GM19238 (cell line): ENCODE data around the gene EPHA4.

Experiments used
- DNase-seq: peaks from one replicate; pipeline ENCODE4 v3.0.0; 2011; ENCODE audit warnings: low spot score; ENCODE audit not compliant: insufficient read length

The EPHA4 gene

DNA sequence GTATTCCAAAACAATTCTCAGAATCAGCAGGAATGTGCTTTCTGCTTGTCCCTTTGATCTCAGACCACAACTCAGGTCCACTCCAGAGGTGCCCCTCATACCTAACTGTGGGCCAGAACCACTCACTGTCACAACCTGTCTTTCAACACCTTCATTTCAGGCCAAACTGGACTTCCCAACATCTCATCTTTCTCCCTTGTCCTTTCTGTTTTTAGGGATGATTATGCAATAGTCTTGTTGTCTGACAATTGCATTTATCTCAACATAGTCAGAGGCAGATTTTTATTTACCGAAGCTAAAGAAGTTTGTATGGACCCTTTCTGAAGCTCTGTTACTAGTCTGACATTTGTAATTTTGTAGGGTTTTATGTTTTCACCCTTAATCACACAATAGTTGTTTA lies 95.9 kb downstream of the EPHA4 start:
- no peak for DNase-seq

DNA sequence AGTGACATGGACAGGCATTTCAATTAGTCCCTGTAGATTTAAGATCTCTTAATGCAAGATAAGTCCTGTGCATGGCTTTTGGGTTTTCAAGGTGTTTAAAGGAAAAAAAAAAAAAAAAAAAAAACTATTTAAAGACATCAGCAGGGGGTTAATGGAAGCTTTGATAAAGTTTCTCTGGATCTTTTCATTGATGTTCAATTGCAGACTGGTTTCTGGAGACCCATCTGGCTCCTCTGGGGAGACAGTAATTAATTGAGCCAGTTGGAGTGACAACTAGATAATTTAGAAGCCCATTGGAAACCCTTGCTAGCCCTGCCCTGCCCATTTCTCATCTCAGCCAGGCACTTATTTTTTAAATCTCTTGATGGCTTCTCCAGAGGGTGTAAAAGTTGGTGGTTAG lies 98.7 kb downstream of the EPHA4 start:
- no peak for DNase-seq

DNA sequence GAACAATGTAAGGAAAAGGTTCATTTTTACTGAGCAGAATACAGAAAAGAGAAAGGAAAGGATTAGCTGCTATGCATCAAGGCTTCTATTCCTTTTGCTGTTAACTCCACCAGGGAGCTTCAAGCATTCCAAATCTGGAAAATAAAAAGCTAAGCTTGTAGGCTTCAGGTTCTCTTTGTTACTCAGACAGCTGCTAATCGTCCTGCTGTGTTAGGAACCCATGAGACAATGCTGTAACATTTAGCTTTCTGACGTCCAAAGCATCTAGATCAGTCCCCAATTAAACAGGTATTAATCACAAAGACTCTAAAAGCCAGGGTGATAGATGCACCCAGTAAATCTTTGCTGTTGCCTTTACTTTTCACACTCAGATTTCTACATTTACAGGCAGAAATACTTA lies 103.8 kb downstream of the EPHA4 start:
- no peak for DNase-seq

DNA sequence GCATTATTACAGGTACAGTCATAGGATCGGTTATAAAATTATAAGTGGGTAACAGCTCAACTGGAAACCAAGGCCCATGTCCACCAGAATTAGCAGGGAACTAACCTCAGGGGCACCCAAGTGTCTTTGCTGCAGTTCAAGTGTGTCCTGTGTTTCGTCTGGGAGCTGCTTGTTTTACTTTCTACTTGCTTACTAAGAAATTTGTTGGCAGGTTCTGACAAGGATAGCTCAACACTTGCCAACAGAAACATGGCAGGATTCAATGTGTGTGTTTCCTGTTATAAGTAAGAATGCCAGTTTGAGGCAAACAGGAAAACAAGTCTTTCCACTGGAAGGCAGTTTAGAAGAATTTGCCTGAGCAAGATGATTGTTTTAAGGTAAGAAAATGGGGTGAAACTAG lies 104.5 kb downstream of the EPHA4 start:
- no peak for DNase-seq

DNA sequence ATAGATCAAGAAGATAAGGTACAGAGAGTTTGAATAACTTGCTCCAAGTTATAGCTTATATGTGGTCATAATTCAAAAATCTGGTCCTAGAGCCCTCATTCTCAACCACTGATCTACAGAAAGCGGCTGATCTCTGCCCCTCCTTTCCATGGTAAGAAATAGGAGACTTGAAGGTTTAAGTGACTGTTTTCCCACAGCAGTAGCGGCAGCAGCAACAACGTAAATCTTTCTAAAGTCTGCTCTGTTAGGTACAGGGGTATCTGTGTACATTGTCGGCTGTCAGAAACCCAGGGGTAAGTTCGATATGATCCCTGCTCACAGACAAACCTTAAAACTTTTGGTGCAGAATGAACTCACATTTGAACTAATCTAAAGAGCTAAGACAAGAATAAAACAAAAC lies 105.4 kb downstream of the EPHA4 start:
- DNase-seq = no peak

DNA sequence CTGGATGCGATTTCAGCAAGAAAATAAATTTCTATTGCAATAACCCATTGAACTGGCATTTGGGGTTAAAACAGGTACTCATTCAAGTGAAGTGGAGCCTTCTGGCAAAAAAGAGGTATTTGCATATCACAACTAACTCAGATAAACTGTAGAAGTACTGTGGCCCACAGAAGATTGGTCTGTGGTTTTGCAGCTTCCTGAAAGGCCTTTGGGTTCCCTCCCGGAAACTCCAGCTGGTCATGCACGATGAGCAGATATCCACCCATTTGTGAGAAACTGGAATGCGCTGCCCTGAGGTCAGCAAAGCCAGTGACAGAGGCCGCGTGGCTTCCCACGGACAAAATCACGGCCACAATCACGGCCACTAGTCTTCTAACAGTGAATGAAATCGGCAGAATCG lies 106.3 kb downstream of the EPHA4 start:
- DNase-seq = no peak

DNA sequence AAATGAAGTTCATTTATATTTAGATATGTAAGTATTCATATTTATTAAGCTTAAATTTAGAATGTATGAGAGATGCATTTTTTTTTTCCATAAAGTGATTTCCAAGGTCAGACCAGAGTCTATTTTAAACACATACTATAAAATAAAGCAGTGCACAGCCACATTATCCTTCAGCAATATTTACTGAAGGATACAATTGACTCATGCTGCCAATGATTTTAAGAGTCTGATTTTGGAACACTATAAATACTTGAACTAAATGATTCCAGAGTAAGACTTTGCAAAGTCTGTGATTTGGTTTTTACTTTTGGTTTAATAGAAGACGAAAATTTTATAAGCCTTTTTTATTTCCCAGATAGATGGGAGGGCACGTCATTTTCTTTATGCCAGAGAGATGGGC lies 107.1 kb downstream of the EPHA4 start:
- no peak for DNase-seq

DNA sequence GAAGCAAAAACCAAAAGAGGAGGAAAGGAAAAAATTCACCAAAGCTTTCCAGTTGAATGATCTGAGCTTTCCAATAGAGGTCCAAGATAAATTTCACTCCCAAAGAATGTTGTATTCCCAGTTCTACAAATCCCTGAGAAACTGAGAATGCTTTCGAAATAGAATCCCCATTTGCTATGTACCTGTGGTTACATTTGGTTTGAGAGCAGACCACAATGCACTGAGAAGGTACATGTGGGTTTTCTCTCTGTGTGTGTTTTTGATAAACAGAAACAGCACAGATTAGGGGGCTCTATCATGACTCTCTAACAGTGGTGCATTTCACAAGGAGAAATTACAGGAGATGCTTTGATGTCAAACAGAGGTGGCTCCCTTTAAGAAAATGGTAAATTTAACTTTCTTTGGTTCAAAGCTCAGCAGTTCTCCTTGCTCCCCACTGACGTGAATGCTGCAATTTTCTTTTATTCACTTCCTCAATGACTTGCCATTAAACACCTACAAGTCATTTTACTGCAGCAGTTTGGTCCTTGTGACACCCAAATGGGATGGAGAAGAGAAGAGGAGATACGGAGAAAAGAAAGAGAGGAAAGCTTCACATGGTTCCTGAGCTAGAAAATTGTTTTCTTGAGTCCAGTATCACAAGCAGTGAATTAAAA lies 108.7 kb downstream of the EPHA4 start:
- DNase-seq = no peak

DNA sequence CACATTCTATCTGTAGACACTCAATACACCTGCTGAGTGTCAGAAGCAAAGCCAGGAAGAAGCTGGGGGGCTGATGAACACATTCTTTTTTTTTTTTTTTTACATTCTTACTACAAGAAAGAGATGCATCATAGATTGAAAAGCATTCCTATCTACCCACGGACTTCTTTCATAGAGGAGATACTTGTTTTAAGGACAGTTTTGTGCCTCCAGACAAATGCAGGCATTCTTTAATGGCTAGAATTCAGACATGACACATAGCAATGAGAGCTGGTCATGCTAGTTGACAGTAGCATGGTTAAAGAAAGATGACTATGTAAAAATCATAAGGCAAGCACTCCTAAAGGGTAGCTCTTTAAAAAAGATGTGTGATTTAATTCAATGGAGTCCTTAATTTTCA lies 110.2 kb downstream of the EPHA4 start:
- DNase-seq = no peak

DNA sequence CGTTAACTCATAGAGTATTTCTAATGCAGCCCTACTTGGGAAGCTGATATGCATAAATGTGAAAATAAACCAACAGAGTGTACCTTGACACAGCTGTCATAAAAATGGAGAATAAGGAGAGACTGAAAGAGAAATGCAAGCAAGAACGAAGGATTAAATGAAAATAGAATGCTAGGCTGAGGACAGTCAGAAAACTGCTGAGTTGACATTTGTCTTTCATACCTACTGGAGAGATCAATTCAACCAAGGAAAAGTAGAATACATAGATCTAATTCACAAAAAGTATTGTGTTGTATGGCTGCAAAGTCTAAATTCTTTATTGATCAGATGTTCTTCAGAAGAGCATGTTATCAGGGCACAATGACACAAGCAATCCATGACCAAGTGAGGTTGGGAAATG lies 112.0 kb downstream of the EPHA4 start:
- DNase-seq = no peak

DNA sequence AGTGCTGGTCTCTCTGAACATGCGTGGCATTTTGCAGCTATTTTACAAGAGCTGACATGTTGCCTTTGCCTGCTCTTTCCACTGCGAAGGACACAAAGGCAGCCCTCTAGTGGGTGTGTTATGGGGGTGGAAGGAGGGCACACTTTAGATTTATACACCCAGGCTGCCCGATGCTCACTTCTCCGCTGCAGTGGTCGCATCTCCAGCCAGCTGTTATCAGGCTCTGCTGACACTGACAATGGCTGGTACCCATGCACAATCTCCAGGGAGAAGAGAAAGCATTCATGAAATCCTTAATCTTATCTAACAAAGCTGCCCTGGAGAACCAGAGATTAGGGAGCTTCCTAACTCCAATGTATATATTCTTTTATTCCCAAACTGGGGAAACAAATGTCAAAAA lies 113.5 kb downstream of the EPHA4 start:
- DNase-seq = no peak

DNA sequence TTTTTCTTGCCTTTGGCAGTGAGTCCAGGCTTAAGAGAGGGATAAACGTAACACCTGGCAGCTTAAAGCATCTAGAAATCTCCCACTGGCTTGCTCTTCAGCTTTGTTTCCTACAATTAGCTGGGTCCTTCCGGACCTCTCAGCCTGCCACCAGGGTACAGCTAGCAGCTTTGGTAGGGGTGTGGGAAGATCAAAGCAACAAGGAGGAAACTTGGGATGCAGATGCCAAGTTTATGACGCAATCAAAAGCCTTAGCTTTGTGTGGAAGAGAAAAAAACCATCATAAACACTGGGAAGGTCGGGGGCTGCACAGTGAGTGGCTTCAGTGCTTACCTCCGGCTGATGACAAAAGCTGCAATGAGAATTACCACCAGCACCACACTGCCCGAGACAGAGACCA lies 116.9 kb downstream of the EPHA4 start:
- DNase-seq = no peak

DNA sequence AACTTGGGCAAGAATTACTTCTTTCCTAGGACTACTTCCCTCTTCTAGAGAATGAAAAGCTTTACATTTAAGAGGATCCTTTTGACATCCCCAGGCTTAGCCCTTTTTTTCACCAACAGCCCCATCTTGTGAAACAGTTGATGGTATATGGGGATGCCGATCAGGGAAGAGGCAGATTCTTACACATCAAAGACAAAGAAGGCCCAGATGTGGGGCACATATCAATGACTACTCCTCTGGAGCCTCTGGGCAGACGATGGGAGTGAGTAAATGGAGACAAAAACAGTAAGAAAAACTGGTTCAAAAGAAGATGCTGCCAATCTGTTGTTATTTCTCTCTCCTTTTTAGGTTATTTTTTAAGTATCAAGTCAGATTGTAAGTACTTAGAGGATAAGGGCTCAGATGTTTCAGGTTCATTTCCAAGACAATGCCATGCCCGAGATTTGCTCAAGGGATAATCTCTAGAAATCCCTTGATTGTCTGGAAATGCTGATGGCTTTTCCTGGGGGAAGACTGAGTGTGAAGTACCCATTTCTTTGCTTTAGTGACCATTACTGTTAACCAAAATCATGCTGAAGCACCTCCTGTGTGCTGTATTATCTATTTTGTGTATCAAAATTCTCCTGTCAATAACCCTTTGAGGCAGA lies 117.5 kb downstream of the EPHA4 start:
- no peak for DNase-seq

DNA sequence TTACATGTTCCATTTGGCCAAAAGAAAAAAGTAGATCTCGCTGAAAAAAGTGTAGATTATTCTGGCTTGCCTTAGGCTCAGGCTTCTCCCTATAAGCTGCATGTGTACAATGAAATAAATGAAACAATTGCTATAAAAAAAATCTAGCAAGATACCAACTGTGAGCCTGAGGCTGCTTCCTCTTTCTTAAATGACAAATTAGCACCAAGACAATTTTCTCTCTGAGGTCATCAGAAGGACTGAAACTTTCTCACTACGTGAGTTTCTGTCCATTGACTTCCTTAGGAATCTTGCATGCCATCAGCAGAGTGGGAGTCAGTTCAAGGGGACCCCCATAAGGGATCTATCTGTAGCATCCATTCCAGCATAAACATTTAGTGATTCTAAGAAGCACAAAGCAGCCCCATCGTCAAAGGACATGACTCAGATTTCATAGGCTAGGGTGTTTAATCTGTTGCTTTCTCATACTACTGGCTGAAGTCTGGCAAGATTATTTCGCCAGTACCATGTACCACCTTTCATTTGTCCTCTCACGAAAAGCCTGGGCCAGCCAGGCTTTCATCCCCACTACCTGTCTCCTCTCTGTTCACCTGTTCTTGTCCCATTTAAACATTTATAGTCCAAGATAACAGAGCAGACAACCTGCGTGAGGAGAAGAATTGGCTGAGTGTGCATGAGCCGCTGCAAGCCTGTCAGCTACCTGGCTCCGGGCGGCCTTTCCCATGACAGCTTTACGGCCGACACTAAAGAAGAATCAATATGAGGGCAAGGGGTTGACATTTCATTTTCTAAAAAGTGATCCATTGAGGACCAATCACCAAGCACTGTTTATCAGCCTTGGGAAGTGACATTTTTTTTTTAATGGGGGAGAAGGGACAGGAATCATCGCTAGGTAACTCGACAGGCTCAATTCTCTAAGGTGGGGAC lies 120.0 kb downstream of the EPHA4 start:
- no peak for DNase-seq

DNA sequence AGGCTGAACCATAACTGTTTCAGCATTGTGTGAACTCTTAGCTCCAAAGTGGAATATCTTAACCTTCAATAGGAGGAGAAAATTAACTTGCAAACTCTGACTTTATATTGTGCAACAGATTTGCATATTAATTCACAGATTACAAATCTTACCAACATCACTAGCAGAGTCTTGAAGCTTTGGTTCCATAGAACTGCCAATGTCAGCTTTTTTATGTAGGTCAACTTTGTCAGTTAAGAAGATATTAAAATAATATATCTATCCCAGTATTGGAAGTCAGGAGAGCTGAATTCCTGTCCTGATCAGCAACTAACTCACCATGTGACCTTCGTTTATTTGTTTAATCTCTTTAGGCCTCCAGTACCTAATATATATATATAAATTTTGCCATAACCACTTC lies 121.8 kb downstream of the EPHA4 start:
- no peak for DNase-seq

DNA sequence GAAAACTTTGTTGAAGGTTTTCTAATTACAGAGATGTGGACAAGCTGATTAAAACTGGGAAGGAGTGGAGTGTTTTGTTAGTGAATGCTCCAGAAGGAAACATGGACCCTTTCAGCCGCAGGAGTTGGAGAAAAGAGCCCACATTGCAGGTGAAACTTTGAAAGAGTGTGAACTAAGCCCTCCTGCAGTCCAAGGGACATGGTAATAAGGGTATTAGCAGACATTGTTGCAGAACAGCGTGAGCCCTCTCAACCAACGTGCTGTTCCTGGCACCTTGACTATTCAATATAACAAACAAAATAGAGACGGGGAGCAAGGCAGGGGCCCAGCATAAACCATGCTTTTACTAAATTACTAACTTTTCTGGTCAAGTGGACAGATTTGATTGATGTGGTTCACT lies 122.7 kb downstream of the EPHA4 start:
- no peak for DNase-seq

DNA sequence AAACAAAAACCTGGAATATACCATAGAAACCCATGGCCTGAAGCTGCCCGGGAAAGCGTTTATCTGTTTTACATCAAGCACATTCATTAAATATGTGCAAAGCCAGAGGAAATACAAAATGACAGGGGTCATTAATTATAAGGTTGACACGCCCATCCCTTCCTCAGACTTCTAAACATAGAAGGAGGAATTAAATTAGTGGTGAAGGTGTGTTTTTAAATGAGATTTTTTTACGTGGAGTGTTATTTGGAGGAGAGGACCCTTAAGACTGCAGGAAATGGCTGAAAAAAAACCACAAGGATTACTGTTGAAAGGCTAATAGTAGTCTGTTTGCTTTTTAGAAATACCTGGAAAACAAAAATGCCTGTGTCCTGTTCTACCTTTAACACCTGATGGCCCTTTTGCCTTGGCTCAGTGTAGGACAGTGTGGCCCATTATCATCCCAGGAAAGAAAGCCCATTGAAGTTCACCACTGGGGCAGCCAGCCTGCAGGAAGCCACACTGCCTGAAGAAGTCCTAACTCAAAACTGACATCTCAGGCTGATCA lies 123.2 kb downstream of the EPHA4 start:
- no peak for DNase-seq

DNA sequence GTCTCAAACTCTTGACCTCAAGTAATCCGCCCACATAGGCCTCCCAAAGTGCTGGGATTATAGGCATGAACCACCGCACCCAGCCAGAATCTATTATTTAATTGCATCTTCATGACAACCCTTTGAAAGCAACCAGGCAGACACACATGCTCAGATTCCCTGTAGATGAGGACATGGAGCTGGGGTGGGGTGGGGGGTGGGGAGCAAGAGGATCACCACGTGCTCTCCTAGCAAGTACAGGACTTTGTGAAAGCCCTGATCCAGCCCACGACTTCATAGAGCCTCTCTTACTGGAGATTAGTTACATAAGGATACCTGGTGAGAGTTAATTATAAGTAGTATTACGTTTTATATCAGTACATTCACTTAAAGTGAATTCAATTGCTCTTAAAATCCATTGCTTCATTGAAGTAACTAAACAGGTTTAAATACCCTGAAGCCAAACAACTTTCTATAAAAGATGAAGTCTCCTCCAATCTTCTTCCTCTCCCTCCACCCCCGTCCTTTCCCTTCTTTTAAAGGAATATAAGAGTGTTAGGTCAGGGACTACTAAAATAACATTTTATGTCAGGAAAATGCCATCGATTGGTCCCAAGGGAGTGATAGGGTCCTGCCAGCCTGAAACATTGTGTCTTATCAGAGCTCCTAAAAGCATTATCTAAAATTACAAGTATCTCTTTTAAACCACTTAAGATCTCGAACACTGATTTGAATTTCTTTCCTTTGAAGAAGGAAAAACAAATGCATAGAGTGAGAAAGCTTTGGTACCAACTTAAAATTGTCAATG lies 123.9 kb downstream of the EPHA4 start:
- no peak for DNase-seq

DNA sequence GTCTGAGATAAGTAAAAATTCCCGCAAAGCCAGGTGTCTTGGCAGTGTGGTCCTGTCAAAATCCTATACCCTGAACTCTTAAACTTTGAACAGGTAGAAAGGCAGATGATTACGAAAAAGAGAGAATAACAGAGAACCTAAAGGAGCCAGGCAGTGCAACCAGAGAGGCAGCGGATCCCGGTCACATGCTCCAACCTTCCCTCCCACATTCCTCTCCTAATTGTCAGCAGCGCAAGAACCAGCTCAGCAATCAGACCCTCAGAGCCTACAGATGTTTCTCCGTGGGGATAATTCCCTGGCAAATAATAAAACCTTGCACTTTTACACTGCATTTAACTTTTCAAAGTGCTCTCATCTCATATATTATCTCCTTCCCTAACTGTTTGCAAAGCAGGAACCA lies 124.8 kb downstream of the EPHA4 start:
- DNase-seq = no peak

DNA sequence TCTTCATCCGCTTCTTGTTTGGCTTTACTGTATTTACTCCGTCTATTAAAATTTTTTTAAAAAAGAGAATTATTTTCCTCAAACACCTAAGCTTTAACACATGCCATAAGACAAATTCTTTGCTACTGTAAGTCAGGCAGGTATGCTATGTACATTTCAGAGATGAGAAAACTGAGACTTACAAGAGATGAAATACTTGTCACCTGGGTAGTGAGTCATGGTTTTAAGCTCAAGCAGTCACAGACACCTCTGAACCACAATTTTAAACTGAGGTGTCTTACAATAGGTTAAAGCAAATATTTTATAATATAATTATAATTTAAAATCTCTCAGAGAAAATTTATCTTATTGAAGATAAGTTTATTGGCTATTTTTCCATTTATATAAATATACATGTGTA lies 126.0 kb downstream of the EPHA4 start:
- no peak for DNase-seq

DNA sequence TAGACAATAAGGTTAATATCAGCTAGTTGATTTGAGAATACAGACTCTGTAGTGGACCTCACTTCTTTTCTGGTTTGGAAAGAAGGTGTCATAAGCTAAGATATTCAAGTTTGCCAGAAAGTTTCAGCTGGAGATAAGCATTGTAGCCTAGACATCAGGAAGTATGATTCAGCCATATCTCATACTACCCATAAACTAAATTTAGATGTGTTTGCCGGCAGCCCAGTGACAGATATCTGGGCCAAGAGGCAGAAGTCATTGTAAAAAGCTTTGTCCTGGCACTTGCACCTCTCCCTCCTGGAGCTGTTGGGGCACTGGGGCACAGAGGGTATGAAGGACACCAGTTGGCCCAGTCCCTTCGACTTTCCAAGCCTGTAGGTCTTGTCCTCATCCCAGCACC lies 128.0 kb downstream of the EPHA4 start:
- DNase-seq = no peak
